Measurements from ENCODE around the gene AKAP10.
"Not testable (repeated sequence)": the region's sequence is repeated elsewhere in the genome, so short reads cannot be mapped to it uniquely, and the experiment has no call there.

Gene AKAP10

DNA sequence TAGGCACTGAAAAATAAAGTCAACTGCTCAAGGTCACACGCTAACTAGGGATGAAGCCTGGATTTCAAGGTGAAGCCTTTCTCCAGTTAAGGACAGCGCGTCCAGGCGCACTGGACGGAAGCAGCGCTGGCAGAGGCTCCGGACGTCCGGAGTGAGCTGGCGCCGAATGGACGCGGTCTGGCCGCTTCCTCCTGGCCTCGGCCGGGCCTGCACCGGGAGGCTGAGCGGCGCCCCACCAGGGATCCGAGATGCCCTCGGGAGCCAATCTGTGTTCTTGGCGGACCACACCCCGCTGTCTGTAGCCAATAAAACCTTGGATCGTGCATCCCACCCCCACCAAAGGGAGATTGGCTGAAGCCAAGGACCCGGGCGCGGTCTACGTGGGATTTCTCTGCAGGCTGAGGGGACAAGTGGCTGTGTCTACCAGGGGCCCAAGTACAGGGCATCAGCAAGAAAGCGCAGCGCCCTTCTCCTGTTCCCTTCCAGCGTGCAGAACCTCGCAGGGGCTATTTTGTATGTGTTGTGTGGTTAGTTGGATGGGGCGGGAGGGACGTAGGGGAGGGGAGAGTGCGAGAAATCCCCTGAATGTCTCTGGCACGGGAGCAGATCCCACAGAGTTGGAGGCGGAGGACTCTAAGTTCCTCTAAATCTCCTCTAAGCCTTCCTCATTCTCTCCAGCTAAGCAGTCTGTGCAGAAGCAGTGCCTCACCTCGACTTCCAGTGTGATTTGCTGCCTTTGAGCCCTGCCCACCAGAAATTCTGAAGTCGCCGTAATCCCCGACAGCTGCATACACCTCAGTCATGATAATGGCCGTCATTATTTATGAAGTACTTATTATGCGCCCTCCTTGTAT lies 2.5 kb upstream of the AKAP10 start:
- no peak for DNase-seq (ENCODE audit: extremely low read depth in 1 of 2, low read depth in 1 of 2)

- DNase-seq (ENCODE audit: extremely low read depth in 1 of 2, low read depth in 1 of 2) = no peak
Observed at GRCh38 chr17:19978805-19979211, 1.2 kb upstream of the AKAP10 start.

DNA sequence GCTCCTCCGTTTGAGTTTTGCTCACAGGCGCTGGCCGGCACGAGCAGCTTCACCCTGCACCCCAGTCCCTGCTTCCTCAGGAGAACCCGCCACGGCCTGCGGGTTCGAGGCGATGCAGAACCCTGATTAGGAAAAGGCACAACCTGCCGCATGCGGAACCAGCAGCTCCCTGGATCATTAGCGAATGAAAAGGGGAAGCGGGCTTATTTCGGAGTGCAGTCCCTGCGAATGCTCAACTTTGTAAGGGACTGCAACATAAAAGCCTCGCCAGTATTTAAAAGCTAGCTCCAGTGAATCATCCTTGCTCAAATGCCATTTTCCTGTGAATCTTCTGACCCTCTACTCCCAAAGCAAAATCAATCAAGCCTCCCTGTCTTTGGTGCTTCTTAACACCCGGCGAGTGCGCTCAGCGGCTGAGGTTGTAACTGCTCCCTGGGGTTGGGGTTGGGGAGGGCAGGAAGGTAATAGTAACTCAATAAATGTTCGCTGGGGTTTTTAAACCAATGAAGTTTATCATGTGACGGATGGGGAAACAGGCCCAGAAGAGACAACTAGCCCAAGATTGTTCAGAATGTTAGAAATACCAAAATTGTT lies 678 bp upstream of the AKAP10 start:
- DNase-seq (ENCODE audit: extremely low read depth in 1 of 2, low read depth in 1 of 2) = no peak

DNA sequence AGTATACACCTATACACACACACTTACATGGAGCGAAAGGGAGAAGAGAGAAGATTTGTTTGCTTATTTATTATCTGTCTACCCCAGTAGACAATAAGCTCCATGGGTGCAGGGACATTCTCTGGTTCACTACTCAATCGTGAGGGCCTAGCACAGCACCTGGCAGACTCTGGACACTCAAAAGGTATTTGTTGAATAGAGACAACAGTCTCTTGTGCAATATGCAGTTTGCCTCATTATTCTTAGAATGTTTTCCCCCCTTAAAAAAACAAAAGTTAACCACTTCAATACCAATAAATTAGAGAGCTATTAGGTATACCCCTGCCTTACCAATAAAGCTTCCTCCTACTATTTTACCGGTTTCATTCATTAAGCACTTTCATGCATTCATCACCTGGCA lies 2.0 kb downstream of the AKAP10 start:
- no peak for DNase-seq (ENCODE audit: extremely low read depth in 1 of 2, low read depth in 1 of 2)

DNA sequence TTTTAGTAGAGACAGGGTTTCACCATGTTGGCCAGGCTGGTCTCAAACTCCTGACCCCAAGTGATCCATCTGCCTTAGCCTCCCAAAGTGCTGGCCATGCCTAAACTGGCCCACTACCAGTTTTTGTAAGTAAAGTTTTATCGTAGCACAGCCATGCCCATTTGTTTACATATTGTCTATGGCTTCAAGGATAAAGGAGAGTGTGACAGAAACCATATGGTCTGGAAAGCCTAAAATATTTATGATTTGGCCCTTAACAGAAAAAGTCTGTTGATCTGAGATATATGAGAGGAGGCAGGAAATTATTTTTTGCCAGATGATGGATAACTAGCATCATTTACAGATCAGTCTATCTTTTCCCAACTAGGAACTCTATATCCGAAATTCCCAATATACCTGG lies 4.5 kb downstream of the AKAP10 start:
- no peak for DNase-seq (ENCODE audit: extremely low read depth in 1 of 2, low read depth in 1 of 2)

- DNase-seq (ENCODE audit: extremely low read depth in 1 of 2, low read depth in 1 of 2) = not testable (repeated sequence)
Observed at GRCh38 chr17:19962954-19963353, 14.7 kb downstream of the AKAP10 start.

GRCh38 chr17:19958023-19958422 lies 19.6 kb downstream of the AKAP10 start:
- no peak for DNase-seq (ENCODE audit: extremely low read depth in 1 of 2, low read depth in 1 of 2)

DNA sequence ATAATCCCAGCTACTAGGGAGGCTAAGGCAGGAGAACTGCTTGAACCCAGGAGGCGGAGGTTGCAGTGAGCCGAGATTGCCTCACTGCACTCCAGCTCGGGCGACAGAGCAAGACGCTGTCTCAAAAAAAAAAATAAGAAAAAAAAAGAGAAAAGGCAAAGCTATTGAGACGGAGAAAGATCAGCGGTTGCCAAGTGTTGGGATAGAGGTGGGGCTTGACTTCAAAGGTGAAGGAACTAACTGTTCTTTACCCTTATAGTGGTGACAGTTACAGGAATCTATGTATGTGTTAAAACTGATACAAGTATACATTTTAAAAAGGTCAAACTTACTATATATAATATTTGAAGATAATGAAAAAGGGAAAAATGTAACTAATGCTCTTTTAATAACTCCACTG lies 22.5 kb downstream of the AKAP10 start:
- no peak for DNase-seq (ENCODE audit: extremely low read depth in 1 of 2, low read depth in 1 of 2)

GRCh38 chr17:19951411-19951810 lies 26.2 kb downstream of the AKAP10 start:
- DNase-seq (ENCODE audit: extremely low read depth in 1 of 2, low read depth in 1 of 2) = not testable (repeated sequence)

GRCh38 chr17:19950624-19951195 lies 26.9 kb downstream of the AKAP10 start:
- DNase-seq (ENCODE audit: extremely low read depth in 1 of 2, low read depth in 1 of 2) = not testable (repeated sequence)

DNA sequence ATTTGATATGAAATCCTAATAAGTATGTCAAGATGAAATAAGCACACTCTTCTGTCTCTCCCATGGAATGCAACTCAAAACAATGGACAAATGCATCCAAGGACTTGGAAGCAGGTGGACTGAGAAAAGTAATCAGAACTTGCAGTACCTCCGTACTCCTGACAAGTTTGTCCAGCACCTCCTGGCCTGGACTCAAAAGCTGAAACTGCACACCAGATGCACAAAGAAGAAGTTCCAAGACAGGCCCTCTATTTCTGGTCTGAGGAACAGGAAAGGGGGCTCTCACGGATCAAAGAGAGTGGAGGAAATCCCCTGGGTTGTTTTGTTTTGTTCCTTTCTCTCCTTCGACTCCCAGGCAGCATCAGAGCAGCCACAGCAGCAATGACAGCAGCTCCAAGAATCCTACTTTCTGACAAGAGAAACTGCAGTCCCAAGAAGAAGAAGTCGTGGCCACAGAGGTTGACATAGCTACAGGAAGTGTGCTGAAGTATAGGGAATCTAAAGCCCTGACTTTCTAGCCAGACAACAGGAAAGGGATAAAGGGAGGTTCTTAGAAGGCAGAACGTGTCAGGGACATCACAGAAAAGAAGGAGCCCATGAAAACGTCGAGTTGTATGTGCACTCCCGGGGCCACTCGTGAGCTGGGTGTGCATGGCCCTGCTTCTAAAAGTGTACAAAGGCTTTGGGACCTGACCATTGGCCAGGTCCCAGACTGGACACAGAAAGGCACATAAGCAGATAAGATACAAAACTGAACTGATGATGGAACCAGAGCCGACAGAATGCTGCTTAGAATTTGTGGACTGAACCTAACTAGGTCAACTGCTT lies 29.3 kb downstream of the AKAP10 start:
- DNase-seq (ENCODE audit: extremely low read depth in 1 of 2, low read depth in 1 of 2) = no peak

DNA sequence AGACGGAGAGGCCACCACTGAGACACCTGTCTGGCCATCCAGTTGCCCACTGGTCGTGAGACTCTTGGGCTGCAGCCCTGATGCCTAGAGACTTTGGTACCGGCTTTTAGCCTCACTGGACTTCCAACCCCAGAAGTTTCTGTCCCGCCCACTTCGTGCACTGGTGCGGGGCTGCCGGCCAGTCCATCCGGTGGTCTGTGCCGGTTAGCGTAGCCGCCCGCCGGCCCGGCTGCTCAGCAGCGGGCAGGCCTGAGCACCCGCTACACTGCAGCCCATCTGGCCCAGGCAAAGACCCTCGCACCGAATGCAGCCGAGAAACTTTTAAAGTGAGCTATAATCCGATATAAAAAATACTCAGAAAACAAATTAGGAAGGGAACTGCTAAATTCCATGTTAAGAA lies 30.7 kb downstream of the AKAP10 start:
- DNase-seq (ENCODE audit: extremely low read depth in 1 of 2, low read depth in 1 of 2) = no peak

DNA sequence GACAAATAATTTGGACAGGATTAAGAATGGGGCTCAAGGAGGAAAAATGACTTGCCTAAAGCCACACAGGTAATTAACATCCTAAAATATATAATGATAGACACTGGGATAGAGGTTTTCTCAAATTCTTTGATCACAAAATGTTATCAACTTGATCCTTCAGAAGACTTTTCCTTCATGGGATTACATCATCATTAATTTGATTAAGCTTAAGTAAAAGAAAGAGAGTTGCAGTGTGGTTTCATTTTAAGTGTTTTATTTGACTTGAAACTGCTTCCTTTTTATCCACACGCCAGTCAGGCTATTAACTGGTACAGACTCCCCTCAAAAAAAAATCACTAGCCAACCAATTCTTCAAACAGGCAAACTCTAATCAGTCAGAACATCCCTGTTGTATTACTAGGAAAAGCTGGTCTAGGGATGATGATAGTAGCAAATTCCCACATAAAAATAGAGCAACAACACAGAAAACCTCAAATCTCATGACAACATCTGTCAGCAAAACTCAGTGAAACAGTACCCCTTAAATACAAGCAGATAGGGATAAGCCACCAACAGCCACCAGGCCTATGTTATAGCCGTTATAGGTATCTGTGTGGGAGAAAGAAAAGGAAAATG lies 32.5 kb downstream of the AKAP10 start:
- no peak for DNase-seq (ENCODE audit: extremely low read depth in 1 of 2, low read depth in 1 of 2)

GRCh38 chr17:19943599-19943998 lies 34.0 kb downstream of the AKAP10 start:
- DNase-seq (ENCODE audit: extremely low read depth in 1 of 2, low read depth in 1 of 2) = no peak

GRCh38 chr17:19943026-19943425 lies 34.6 kb downstream of the AKAP10 start:
- no peak for DNase-seq (ENCODE audit: extremely low read depth in 1 of 2, low read depth in 1 of 2)

GRCh38 chr17:19940722-19941464 lies 36.7 kb downstream of the AKAP10 start:
- no peak for DNase-seq (ENCODE audit: extremely low read depth in 1 of 2, low read depth in 1 of 2)

GRCh38 chr17:19939993-19940721 lies 37.5 kb downstream of the AKAP10 start:
- no peak for DNase-seq (ENCODE audit: extremely low read depth in 1 of 2, low read depth in 1 of 2)

DNA sequence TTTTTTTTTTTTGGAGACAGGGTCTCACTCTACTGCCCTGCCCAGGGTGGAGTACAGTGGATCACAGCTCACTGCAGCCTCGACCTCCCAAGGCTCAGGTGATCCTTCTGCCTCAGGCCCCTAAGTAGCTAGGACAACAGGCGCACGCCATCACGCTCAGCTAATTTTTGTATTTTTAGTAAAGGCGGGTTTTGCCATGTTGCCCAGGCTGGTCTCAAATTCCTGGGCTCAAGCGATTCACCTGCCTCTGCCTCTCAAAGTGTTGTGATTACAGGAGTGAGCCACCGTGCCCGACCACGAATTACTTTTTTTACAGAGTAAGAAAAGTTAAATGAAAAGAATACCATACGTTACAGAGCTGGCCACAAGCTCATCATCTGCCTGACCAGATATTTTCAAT lies 38.9 kb downstream of the AKAP10 start:
- no peak for DNase-seq (ENCODE audit: extremely low read depth in 1 of 2, low read depth in 1 of 2)

DNA sequence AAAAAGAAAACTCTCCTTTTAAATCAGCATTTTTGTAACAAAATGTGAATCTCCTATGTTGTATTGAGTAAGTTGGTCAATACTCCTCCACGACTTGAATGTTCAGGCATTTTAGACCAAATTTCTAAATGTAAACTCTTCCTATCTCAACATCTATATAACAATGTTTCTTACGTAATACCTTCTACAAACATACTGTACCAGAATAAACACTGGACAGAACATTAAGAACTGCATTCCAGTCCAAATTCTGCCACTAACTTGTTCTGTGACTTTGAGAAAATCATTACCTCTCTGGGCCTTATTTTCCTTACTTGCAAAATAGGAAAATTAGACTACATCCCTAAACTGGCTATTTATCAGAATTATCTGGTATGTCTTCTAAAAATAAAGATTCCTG lies 40.1 kb downstream of the AKAP10 start:
- no peak for DNase-seq (ENCODE audit: extremely low read depth in 1 of 2, low read depth in 1 of 2)
